ENCODE data around the gene EPHA7.

Gene EPHA7

DNA sequence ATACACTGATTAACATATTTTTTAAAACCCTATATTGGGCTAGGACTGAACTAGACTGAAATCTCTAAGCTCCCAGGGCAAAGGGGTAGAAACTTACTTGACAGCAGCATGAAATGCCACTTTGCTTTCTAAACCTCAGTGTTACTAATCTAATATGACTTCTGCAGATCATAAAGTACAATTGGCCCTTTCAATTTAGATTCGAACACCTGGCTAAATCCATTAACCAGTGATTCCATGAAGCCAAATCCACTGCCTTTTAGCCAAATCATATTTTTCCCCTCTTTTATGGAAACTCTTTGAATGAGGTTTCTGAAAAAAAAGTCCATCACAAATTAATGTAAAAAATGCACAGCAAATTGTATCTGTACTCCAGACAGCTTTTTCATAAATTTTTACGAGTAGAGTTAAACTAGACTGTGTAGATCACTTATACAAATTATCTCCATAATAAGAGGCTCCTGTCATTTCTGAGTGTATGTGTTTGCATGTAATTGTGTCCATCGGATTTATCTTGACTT is 25.7 kb downstream of the EPHA7 start:
- DNase-seq (ENCODE audit: low read depth) = no peak

DNA sequence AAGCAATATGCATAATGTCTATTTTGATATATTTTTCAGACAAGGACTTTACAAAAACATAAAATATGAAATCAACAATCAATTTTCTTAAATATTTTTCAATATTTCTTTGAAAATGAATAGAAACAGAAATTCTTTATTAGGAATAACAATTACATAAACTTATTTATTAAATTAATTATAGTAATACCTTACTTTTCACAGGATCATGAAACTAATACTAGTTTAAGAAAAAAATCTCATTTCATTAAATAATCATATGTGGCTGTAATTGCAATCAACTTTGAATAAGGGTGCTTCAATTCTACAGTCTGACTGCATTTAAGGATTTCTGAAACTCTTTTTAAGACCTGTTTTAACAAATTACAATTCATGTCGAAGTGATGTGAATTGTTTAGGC is 26.6 kb downstream of the EPHA7 start:
- DNase-seq (ENCODE audit: low read depth) = no peak

DNA sequence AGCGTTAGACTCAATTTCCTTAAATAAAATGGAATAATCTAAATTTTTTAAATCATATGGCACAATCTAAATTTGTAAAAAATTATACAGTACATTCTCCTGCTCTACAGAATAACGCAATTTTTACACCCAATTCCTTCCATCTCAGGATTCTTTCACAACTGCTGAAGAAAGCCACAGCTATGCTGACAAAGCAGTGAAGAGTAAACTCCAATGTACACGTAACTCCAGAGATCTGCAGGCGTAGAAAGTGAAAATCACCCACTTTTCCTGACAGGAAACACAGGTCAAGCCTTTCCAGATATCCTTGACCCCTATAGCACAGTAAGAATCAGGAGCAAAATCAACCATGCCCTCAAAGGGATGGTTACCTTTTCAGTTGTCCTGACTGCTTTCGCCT is 27.4 kb downstream of the EPHA7 start:
- DNase-seq (ENCODE audit: low read depth) = no peak

DNA sequence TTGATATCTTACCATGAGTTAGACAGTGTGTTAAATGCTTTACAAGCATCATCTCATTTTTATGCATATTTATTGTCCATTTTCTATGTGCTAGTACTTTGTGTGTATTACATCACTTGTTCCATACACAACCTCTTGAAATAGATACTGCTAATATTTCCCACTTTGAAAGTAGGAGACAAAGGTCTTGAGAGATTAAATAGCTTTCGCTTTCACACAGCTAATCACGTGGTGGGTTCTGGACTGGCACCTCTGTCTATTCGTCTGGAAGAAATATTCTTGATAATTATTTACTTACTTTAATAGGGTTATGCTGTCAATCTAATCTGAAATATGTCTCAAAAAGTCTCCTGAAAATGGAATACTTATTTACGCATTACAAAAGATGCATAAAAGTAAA is 30.2 kb downstream of the EPHA7 start:
- no peak for DNase-seq (ENCODE audit: low read depth)

DNA sequence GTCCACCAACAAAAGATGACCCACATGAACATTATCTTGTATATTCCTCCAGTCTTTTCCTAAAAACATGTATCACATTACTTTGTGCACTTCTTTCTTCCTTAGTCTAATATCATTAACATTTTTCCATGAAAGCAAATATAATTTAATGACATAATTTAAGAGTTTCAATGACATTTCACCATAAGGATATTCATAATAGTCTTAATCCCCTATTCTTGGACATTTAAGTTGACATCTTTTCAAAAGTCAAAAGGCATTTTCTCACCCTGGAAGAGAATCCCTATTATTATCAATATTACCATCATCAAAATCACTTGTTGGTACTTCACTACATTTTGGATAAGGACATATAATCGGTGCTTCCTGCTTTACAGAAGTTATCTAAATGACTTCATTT is 31.3 kb downstream of the EPHA7 start:
- DNase-seq (ENCODE audit: low read depth) = no peak

DNA sequence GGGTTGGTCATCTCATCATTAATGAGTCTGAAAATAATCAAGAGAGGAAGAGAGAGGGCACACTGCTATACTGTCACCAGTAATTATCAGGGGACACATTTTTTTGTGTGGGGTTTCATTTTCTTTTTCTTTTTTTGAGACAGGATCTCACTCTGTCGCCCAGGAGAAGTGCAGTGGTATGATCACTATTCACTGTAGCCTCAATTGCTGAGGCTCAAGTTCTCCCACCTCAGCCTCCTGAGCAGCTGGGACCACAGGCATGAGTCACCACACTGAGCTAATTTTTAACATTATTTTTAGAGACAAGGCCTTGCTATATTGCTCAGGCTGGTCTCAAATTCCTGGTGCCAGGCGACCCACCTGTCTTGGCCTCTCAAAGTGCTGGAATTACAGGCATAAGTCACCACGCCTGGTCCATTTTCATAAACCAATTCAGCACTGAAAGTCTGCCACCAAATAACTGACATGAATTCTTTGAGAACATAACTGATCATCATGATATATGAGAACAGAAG is 43.3 kb downstream of the EPHA7 start:
- no peak for DNase-seq (ENCODE audit: low read depth)

DNA sequence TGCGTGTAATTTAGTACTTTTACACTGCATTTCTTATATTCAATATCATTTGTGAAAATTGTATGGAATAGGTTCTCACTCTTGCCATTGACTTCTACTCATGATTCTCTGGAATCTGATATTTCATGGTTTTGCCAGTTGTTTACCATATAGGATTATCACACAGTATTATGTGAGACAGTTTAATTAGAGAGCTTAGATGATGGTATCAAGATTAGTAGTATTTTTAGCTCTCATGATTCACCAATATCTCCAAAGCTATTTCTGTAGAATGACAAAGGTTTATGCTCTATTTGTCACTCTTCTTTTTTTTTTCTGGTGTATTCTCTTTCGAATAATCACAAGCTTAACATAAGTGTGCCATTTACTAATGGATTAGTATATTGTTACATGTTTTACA is 45.9 kb downstream of the EPHA7 start:
- DNase-seq (ENCODE audit: low read depth) = no peak

DNA sequence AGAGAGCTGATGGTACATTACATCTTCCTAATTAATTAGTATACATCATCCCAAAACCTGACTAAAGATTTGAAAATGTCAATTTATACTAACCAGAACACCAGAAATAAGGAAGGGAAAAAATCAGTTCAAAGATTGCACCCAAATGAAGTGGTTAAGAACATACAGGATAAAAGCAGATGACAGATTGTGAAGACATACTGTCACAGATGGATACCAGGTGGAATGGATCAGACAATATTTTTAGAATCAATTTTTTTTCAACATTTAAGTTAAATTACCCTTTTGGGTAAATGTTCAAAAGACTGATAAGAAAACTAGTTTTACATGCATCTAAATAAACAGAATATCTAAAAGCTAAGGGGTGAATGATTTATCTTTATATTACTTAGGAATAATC is 47.6 kb downstream of the EPHA7 start:
- no peak for DNase-seq (ENCODE audit: low read depth)

DNA sequence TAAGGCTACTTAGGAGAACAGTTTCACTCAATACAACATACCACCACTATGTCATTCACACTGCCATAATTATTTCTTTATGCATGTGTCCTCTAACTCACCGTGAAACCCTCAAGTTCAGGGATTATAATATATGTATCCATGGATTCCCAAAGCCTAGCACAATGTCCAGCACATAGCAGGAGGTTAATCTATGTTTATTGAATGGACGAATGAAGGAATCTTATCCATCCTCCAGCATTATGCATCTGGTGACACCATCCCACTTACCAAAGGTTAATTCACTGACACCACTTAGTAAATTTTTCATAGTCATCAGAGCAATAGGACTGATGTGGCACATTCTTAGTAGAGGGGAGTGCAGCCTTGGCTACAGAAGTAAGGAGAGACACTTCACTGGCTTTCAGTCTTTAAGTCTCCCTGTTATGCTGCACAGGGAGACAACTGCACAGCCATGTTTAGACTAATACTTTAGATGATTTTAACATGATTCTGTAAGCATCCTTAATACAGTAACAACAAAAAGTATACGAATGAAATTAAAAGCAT is 49.7 kb downstream of the EPHA7 start:
- DNase-seq (ENCODE audit: low read depth) = no peak

DNA sequence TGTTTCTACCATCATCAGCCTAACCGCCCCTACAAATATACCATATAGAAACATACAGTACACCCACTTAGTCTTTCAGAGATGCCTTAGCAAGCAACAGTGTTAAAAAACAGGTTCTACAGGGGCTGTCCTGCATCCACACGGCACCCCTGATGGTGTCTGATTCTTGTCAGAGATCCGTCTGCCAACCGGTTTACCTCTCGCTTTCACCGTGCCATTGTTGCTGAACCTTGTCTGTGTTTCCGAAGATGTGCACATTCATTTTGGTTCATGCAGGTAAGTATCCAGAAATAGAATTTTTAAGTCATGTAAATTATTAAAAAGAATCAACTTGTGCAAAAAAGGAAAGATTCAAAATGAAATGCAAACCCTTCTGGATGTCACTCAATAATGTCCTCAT is 52.9 kb downstream of the EPHA7 start:
- no peak for DNase-seq (ENCODE audit: low read depth)

DNA sequence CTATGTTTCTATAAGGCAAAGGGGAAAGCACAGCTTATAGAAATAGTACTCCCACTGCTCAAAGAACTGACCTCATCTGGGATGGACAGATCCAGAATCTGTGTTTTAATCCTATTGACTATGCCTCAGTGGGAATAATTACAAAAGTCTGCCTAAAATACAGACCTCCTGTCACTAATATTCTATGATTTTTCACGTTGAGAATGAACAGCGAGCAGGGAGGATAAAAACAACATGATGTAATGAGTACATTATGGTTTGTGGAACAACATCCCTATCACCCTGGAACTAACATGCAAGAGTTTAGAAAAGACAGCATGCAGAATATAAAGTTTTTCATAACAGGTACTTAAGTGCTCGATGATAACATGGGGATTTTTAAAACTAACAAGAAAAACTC is 53.9 kb downstream of the EPHA7 start:
- DNase-seq (ENCODE audit: low read depth) = no peak

DNA sequence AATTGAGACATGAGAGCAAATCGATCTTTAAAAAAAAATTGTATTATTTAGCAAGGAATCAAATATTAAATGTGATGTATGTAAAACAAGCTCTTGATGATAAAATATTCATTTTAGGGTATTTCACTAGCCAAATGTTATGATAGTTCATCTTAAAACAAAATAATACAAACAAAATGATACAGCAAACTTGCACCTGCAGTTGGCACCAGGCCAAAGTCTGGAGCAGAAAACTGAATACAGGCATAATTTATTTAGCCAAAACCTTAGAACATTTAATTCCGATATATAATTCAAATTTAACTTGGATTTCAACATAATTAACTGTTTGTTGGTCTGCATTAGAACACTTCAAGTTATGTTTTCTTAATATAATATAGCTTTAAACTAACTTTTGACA is 60.9 kb downstream of the EPHA7 start:
- DNase-seq (ENCODE audit: low read depth) = no peak

DNA sequence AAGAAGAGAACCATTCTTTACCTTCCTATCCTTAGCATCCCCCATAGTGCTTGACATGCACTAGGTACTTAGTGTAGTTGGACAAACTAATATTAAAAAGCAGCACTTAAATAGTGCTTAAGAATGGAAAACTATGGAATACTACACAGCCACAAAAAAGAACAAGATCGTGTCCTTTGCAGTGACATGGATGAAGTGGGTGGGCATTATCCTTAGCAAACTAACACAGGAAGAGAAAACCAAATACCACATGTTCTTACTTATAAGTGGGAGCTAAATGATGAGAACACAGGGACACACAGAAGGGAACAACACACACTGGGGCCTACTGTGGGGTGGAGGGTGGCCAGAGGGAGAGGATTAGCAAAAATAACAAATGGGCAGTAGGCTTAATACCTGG is 66.8 kb downstream of the EPHA7 start:
- DNase-seq (ENCODE audit: low read depth) = no peak

DNA sequence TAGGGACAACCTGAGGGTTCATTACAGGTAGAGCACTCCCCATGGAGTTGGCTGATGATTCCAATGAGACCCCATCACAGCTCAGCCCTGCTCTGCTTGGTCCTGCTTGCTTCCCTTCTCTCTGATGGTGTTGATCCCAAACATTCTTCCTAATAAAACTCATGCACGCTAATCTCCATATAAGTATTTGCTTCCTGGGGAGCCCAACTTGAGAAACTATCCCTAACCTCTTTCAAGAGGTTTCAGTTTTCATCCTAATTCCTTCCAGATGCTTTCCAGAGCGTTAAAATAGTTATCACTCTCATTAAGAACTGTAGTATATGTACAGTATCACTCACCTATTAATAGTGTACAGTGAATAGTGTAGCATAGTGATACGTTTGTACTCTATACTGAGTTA is 68.1 kb downstream of the EPHA7 start:
- DNase-seq (ENCODE audit: low read depth) = no peak

DNA sequence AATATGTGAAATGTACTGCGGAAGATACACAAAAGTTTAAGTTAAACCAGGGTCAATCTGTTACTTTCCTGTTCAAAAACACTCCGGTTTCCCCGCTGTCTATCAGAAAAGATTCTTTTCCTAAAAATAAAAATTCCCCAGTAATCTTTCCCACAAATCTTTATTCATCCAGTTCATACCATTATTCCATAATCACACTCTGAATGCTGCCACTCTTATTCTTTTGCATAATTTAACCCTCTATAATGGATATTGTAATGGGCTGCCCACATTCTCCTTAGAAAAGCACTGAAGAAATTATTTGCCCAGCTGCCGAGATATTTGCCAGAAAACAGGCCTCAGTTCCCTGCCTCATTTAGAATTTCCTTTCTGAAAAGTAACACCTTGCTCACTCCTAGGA is 68.6 kb downstream of the EPHA7 start:
- no peak for DNase-seq (ENCODE audit: low read depth)

DNA sequence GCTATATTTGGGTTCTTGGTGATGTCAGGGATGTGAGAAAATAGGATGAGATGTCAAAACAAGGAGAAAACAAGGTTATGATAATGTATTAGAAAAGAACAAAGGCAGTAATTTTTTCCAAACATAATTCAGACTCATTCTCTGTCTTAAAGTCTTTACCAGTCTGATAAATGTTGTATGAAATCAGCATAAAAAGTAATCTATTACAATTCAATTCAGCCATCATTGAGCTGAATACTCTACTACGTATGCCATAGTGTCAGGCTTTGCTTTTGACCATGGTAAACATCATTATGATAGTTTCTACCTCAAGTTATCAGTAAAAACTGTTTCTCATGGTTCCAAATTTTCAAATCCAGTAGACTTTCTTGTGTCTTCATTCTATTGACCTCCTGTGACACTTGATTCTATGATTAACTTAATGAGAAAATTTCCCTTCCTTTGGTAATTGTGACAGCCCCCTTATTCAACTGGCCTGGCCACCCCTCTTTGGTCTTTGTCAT is 75.0 kb downstream of the EPHA7 start:
- DNase-seq (ENCODE audit: low read depth) = no peak

DNA sequence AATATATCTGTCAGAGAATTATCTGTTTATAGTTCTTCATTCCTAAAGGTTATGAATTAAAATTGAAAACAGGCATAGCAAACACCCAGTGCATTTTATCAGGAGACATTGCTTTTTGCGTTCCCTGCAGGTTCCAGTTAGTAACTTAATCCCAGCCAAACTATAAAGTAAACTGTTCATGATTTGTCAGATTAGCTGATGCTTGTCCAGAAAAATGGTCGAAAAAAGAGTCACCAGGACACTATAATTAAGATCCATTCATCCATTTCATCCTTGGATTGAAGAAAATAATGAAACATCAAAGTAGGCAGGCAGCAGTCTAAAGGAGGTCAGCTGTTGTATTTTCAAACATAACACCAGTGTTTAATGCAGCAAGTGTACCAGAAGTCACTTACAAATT is 75.9 kb downstream of the EPHA7 start:
- no peak for DNase-seq (ENCODE audit: low read depth)

DNA sequence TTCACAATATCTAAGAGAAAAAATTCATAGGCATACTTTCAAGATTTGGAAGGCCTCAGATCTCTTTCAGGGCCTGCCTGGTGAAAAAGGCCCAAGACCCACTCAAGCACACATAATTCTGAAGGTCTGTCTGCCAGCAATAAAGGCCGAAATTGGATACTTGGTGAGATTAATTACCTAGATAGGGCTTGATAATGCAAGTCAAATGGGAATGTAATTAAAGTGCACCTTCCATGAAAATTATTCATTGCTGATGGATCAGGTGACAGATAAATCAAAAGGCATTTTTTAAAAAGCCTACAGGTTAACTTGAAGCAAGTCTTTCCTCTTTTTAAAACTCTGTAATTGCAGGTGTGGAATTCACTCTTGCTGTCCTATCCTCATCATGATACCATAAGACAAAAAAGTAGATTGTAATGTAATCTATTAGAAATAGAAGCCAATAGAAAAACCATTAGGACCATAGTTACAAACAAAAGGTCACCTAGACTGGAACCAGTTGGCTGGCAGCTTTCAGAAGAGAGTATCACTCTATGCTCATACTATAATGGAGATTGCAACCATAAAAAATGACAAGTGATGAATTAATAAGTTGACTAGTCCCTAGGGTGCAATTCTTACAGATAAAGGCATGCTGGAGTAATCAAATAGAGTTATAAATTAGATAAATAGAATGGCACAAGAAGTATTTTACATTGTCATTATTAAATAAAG is 77.3 kb downstream of the EPHA7 start:
- DNase-seq (ENCODE audit: low read depth) = no peak

DNA sequence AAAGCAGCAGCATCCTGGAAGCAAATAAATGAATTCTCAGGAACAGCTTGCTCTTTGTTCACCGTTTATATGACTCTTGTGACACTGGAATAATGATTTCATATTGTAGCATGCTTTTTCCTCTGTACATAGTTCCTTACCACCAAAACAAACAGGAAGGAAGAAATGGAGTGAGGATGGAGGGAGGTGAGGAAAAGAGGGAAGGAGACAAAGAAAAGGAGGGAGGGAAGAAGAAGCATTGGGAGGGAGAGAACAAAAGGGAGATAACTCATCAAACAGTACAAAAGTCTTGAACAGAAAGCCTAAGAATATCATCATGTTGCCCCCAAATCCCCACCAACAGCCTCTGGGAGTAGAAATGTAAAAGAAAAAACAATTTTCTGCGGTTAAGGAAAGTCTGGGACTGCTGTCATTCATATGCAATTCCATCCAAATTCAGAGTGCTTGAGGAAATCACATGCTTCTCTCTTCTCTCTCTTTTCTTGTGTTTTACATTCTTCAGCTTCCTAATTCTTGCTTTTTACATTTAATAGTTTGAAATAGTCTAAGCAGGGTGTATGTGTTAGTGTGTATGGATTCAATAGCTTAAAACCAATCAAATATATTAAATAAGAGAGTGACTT is 81.5 kb downstream of the EPHA7 start:
- DNase-seq (ENCODE audit: low read depth) = no peak

DNA sequence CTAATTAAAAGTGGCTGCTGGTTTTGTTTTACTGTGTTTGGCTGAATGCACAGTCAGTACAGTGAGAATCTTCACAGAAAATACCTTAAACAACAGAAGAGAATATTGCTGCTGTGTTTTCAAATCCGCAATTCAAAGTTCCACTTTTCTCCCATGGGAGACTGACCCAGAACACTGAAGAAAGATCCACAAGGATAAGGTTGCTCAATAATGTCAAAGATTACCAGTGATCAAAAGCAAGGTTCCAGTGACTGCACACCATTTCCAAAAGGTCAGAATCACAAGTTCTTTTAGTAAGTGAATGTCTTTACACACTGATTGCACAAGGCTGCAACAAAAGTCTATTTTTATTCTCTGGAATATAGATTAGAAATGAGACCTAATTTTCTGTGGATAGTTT is 82.3 kb downstream of the EPHA7 start:
- no peak for DNase-seq (ENCODE audit: low read depth)

DNA sequence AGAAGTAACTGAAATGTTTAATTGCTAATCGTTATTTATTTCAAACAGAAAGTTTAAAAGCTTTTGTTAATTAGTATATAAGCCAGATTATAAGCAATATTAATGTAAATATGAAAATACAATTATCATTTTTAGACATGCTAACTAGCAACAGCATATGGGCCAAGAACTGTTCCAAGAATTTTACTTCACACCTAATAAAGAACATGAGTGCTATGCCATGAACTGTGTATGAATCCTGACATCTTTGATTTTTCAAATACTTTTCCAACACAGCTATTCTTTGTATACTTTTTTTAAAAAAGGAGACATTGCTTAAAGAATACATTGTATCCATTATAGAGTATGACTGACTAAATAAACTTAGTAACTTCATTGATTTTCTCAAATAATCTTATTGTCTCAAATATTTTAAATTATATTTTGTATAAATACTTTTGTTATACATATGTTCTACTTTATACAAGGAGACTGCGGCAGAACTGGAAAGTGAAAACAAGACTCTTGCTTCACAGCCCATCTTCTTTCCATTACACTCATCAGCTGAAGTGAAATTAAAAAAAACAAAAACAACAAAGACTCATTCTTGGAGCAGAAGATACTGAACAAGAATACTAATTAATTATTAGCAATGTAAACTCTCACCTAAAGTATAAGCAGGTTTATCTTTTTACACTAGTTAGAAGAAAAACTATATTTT is 89.9 kb downstream of the EPHA7 start:
- DNase-seq (ENCODE audit: low read depth) = no peak

DNA sequence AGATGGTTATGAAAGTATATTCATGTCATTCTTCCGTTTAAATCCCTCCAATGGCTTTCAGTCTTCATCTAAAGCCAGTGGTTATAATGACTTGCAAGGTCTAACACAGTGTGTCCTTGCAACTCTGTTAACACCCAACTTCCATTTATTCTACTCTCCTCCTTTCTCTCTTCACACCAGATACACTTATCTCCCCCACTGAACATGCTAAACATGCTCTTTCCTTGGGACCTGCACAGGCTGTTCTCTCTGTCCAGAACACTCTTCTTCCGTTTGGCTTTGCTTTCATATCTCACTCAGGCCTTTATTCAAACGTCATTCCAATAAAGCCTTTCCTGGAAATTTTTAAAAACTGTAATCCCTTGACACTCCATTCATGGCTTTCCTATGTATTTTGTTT is 91.5 kb downstream of the EPHA7 start:
- no peak for DNase-seq (ENCODE audit: low read depth)

DNA sequence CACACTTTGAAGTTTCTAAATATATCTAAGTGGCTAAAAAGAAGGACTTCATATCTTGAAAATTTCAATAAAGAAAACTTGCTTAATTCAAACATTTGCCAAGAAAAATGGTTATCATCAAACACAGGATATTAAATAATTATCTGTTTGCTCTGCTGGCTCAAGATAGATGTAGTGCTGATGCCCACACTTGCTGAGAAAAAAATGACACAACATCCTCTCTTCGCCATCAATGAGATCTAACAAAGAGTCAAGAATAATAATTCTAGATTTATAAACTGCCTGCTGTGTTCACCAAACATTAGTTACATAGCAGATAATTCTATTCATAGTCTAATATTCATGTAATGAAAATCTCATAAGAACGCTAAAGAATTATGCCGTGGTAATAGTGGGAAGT is 93.6 kb downstream of the EPHA7 start:
- no peak for DNase-seq (ENCODE audit: low read depth)

Measured in activated T-helper 1 cell treated with Interleukin-2 at 50 U/mL for 16 hours (primary cell).